Activated CD4-positive, alpha-beta T cell treated with anti-CD3 and anti-CD28 coated beads, Interleukin-10, Interleukin-2, amounts not matched to agents 100 ng/mL and 50 ng/mL, durations not matched to agents 16 hours and 8 hours (primary cell): ENCODE measurements around the gene BDKRB2.

Experiments
- DNase-seq: peaks from one replicate; pipeline ENCODE4 v3.0.0-alpha.2; 2020

The BDKRB2 gene

GRCh38 chr14:96177766-96178375 is 26.8 kb upstream of the BDKRB2 start:
- no peak for DNase-seq

- no peak for DNase-seq
Measured at GRCh38 chr14:96178461-96179321, 25.9 kb upstream of the BDKRB2 start.

GRCh38 chr14:96180043-96180874 is 24.4 kb upstream of the BDKRB2 start:
- DNase-seq: no peak

- DNase-seq: no peak
Measured at GRCh38 chr14:96181186-96182056, 23.2 kb upstream of the BDKRB2 start.

- DNase-seq: no peak
Measured at GRCh38 chr14:96182546-96182945, 22.1 kb upstream of the BDKRB2 start.

GRCh38 chr14:96184737-96185136 is 19.9 kb upstream of the BDKRB2 start:
- DNase-seq: no peak

GRCh38 chr14:96187216-96188031 is 17.2 kb upstream of the BDKRB2 start:
- no peak for DNase-seq

- DNase-seq: peak; percentile 4
Measured at GRCh38 chr14:96189281-96189711, 15.3 kb upstream of the BDKRB2 start.

- DNase-seq: no peak
Measured at GRCh38 chr14:96191353-96191752, 13.3 kb upstream of the BDKRB2 start.

GRCh38 chr14:96191841-96192462 is 12.7 kb upstream of the BDKRB2 start:
- DNase-seq: no peak

GRCh38 chr14:96192975-96193805 is 11.4 kb upstream of the BDKRB2 start:
- DNase-seq: no peak

- no peak for DNase-seq
Measured at GRCh38 chr14:96194262-96194656, 10.4 kb upstream of the BDKRB2 start.

- no peak for DNase-seq
Measured at GRCh38 chr14:96194657-96195431, 9.8 kb upstream of the BDKRB2 start.

- DNase-seq: no peak
Measured at GRCh38 chr14:96195441-96196081, 9.1 kb upstream of the BDKRB2 start.

GRCh38 chr14:96197163-96197852 is 7.3 kb upstream of the BDKRB2 start:
- no peak for DNase-seq

GRCh38 chr14:96197969-96198368 is 6.7 kb upstream of the BDKRB2 start:
- no peak for DNase-seq

- DNase-seq: no peak
Measured at GRCh38 chr14:96198430-96199130, 6.1 kb upstream of the BDKRB2 start.

GRCh38 chr14:96201157-96201556 is 3.5 kb upstream of the BDKRB2 start:
- no peak for DNase-seq
